Left colon (tissue), 2 donors: ENCODE results near the gene TREML1. TPM values are rescaled to one million over a fixed set of nuclear protein-coding genes. Genes with fewer than 3 reads are reported as not detected.

Source experiments
- ATAC-seq: fragments of 200-7000 bp; cut with Tn5 transposase; one replicate; pipeline ENCODE4 v1.9.1; 2020; ENCODE audit warnings: mild to moderate bottlenecking, moderate library complexity
- DNase-seq, 2 donors: peaks; one replicate each; pipeline ENCODE4 v3.0.0-alpha.2; 2020
- intact Hi-C, 2 donors: fragments of 100-400 bp; cut with DNase I in 1 of 2; cut with micrococcal nuclease in 1 of 2; formaldehyde crosslinking; loops; one replicate each; pipeline versions ENCODE4 v1.11.2 to v1.14.0; 2022; cut with DNase I, micrococcal nuclease
- total RNA-seq, 2 donors: library from RNA; stranded (reverse); fragmentation: NEBNext Ultra II Directional; extraction: Animal tissue kit (Norgen Biotek cat#: 25700); gene quantifications; one replicate each; pipeline ENCODE4 v1.2.1, GENCODE V29; 2021
- donor health status: DM: no; HTN: no; CAD: no.
- donor health status: DM: yes; HTN: yes; CAD: no.

Gene TREML1
- total RNA-seq, 2 donors from 2014 or later: not detected

- ATAC-seq: peak; percentile 89
- peak in 1 of 2 donors; percentile 37 for DNase-seq
- intact Hi-C loops: no loop called here
Observed at GRCh38 chr6:41182069-41183034, 28.2 kb upstream of the TREML1 start.

DNA sequence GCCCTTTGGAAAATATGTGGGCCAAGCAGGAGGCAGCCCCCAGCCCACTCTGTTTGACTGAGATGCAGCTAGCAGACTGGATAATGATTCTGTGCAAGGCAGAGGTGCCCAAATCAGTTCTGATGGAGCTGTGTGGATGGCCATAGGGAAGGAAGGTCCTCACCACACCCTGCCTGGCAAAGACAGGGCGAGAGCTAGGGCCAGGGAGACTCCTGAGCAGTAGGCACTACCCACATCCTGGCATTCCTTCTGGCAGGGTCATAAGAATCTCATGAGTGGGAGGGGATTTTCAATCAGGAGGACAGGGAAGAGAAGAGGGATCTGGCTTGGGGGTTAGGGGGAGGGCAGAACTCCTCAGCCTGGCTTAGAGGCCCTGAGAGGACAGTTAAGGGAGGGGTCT, 27.4 kb upstream of the TREML1 start:
- DNase-seq (no peak), ATAC-seq (no peak)
- intact Hi-C loops: no loop called here

- intact Hi-C loops: no loop called here
- DNase-seq (no peak), ATAC-seq (no peak)
Observed at GRCh38 chr6:41179163-41179562, 25.0 kb upstream of the TREML1 start.

DNA sequence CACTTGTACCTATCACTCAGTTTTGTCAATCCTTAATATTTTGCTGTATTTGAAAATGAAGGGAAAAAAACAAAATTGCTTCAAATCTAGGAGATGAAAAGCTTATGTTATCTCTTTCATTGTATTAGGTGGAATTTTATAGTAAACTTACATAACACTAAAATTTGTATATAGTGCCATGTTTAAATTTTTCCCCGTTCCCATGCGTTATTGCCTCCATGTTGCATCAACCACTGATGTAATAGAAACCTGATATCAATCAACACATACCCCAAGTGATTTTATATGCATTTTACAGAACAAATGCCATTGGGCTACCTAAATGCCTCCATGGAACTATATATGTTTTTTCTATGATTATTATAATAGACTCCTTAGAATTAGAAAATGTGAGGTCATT, 23.5 kb upstream of the TREML1 start:
- no peak for ATAC-seq
- DNase-seq: no peak
- intact Hi-C loops: no loop called here

DNA sequence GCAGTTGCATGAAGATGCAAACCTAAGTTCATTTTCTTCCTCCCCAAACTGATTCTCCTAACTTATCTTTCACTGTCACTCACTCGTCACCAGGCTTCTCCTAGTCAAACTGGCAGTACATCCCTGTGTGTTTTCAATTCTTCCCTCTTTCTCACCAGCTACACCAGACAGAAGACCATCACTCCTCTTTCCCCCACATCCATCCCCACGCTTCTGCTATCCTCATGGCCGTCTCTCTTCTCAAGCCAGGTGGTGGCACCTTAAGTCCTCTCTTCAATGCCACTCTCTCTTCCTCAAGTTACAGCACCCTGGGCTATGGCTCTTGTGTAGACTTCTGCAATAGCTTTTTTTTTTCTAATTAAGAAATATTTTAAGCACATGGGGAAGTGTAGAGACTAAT, 23.1 kb upstream of the TREML1 start:
- intact Hi-C loops: no loop called here
- DNase-seq: no peak
- no peak for ATAC-seq

DNA sequence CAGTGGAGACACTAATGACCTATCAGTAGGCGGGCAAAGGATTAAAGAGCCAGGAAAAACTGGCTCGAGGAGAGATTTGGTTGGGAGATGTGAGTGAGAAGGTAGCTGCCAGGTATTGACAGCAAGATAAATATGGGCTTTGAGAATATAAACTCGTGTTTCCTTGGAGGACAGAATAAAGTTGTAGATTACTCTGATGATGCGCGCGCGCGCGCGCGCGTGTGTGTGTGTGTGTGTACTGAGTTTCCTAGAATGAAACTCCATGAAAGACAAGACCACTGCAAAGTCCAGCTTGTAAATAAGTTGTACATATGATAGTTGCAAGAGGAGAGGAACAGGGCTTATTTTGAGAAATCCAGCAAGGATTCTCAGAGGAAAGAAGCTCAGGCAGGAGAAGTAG, 22.0 kb upstream of the TREML1 start:
- intact Hi-C loops: no loop called here
- no peak for ATAC-seq

GRCh38 chr6:41175084-41175483, 20.9 kb upstream of the TREML1 start:
- intact Hi-C loops: no loop called here
- DNase-seq: no peak
- no peak for ATAC-seq

More for the DNA sequence above, 22.0 kb upstream of the TREML1 start:
- DNase-seq: no peak

DNA sequence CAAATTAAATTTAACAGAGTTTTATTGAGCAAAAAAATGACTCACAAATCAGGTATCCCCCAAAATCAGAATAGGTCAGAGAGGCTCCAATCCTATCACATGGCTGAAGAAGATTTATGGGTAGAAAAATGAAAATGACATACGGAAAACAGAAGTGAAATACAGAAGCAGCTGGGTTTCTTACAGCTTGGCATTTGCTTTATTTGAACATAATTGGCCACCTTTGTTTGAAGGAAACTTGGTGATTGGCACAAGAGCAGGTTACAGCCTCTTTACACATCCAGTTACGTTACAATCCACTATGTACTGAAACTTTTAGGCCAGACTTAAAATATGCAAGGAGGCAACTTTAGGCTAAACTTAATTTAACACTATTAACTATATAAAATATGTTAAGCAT, 20.5 kb upstream of the TREML1 start:
- DNase-seq (no peak), ATAC-seq (no peak)
- intact Hi-C loops: no loop called here

- ATAC-seq (no peak), DNase-seq (no peak)
- intact Hi-C loops: no loop called here
Observed at GRCh38 chr6:41171908-41172307, 17.8 kb upstream of the TREML1 start.

DNA sequence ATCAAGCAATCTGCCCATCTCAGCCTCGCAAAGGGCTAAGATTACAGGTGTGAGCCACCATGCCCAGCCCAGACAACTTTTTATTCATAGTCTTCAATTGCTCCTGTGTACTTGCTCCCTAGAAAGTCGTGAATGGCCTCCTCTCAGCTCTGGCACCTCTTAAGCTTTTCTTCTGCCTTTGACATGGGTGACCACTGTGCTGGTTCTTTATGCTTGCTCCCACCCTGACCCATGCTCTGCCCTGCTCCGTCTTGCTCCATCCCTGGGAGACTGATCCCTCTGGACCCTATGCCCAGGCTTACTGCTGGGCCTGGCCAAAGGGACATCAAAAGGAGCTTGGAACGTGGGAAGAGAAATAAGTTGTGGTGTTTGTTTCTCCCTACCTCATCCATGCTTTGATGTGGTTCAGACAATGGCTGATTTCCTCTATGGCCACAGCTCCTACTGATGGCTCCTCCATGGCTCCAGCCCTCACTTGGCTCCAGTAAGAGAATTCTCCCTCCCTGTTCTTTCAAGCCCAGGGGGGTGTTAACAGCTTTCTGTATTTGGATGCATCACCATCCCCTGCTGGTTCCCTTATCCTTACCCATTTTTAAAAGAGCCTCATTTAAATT, 16.5 kb upstream of the TREML1 start:
- DNase-seq (no peak), ATAC-seq (no peak)
- intact Hi-C loops: no loop called here

- ATAC-seq: no peak
- intact Hi-C loops: no loop called here
- no peak for DNase-seq
Observed at GRCh38 chr6:41167173-41167963, 13.2 kb upstream of the TREML1 start.

- DNase-seq: no peak
- ATAC-seq: no peak
- intact Hi-C loops: no loop called here
Observed at GRCh38 chr6:41164551-41165120, 10.5 kb upstream of the TREML1 start.

- DNase-seq (no peak), ATAC-seq (no peak)
- intact Hi-C loops: no loop called here
Observed at GRCh38 chr6:41163419-41163717, 9.2 kb upstream of the TREML1 start.

GRCh38 chr6:41162687-41163418, 8.7 kb upstream of the TREML1 start, which contains the start of gene TREM2:
Gene TREM2 (minus strand): TSS chr6:41163116. CDS start chr6:41163082, 34 bp downstream.
- DNase-seq: no peak
- no peak for ATAC-seq
- intact Hi-C loops: no loop called here

DNA sequence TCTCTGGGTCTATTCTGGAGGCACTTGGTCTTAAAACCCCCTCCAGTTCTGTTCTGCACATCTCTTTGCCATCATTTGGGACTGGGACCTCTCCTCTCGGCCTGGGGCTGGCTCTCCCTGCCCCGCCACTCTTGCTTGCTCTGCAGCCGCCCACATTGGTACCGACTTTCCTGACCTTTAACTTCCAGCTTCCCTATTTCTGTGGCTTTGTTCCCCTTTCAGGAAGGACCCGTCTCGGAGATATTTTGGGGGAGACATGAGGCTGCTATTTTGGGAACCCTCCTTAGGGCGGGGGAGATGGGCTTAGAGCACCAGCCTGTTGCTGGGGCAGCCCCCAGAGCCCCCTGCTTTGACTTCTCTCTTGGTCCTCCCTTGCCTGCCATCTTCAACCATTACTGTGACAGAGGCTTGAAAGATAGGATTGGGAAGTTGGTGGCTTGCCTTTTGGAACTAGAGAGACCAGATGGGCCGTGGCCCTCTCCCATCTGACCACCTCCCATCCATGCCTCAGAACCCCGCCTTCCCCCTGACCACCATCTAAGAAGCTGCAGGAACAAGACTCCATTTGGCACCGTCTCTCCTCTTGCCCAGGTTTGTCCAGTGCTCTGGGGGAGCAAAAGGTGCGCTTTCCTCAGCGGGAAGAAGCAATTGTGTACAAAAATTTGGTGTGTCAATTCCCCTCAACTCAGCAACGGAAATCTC, 7.9 kb upstream of the TREML1 start:
- intact Hi-C loops: no loop called here
- DNase-seq (no peak), ATAC-seq (no peak)

DNA sequence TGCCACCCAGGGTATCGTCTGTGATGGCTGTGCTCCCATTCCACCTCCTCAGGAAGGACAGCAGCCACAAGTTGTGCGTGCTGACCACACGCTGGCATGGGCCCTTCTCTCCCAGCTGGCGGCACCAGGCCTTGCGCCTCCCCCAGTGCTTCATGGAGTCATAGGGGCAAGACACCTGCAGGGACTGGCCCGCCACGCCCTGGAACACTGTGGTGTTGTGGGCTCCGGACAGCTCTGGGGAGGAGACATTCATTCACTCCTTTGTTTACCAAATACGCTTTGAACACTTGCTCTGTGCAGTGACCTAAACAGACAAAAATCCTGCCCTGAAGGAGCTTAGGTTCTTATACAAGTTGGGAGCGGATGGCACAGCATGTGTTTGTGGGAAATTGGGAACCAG, 7.2 kb upstream of the TREML1 start:
- DNase-seq: no peak
- intact Hi-C loops: no loop called here
- no peak for ATAC-seq

- no peak for ATAC-seq
- DNase-seq: no peak
- intact Hi-C loops: no loop called here
Observed at GRCh38 chr6:41160933-41161332, 6.8 kb upstream of the TREML1 start.

DNA sequence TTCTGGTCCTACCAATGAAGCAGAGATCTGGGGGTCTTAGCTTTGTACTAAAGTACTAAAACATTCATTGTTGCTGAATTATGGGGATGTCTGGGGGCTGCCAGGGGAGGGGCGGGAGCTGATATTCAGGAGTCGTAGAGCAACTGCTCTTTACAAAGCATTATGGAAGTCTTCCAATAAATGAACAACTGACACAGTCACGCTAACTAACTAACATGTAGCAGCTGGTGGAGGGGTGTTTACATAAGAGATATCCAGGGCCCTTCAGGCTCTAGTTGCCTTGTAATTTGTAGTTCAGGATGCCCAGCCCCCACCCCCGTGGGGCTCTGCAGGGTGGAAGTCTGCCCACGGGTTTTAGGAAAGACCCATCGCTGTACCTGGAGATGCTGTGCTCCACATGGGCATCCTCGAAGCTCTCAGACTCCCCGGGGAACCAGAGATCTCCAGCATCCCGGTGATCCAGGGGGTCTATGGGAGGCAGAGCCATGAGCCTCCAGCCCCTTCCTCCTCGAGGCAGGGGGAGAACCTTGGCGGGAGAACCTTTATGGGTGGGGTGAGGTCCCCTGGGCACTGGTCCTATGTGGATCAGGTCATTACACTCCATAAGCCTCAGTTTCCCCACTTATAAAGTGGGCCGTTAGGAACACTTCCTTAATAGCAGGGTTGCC, 5.4 kb upstream of the TREML1 start:
- DNase-seq: no peak
- intact Hi-C loops: no loop called here

More for the DNA sequence above, 5.4 kb upstream of the TREML1 start:
- ATAC-seq: no peak
